CD4-positive, alpha-beta T cell treated with Interleukin-4 for 1 hour (primary cell): ENCODE data around the gene ZNF410.
A peak's percentile ranks its signal among the peaks of the same experiment; 100 is the strongest.
"Not testable (repeated sequence)": the region's sequence is repeated elsewhere in the genome, so short reads cannot be mapped to it uniquely, and the experiment has no call there.

Source experiments
- DNase-seq, 2 donors: peaks; one replicate each; pipeline ENCODE4 v3.0.0-alpha.2; 2020 to 2022

ZNF410 gene

DNA sequence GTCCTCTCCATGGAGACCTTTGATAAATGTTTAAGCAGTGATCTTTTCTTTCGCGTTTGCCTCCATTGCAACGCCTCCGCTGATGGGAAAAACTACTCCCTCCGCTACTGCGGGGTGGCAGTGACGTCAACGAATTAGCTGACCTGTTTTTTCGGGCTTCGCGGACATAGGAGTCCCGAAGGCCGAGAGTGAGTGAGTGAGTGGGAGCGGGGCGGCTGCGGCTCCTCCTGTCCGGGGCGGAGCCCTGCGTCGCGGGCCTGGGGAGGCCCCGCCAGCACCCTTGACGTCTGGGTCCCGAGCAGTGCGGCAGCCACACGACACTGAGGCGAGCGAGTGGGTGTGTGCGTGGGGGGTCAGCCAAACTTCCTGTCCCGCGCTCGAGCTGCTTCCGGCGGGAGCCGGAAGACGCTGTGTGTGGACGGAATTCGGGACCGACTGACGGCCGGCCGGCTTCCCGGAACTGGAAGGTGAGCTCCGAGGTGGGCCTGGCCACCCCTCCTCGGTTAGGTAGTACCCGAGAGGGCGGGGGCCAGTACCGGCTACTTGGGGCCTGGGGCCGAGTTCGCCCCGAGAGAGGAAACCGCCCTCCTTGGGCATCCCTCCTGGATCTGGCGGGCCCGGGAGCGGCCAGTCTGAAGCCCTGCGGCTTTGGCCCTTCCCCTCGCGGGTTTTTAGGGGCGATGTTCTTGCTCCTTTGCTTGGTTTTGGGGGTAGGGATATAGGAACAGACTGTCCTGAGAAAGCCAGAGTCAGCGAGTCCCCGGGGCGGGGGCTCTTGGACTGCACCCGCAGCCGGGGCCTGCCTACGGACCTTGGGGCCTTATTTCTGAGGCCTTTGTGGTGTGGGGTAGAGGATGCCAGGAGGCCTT, at the start of gene ZNF410:
Gene ZNF410, plus strand, starts transcription at position 411 of the 869 bp plus-strand sequence. CDS start 5,317 bp downstream, outside the sequence.
- DNase-seq, result peak; percentile 90 to 93

- not testable (repeated sequence) for DNase-seq
Measured at GRCh38 chr14:73838293-73839034, 48.2 kb upstream of the ZNF410 start.

GRCh38 chr14:73842201-73842600, 44.5 kb upstream of the ZNF410 start:
- no peak for DNase-seq

- no peak for DNase-seq
Measured at GRCh38 chr14:73842851-73843250, 43.8 kb upstream of the ZNF410 start.

DNA sequence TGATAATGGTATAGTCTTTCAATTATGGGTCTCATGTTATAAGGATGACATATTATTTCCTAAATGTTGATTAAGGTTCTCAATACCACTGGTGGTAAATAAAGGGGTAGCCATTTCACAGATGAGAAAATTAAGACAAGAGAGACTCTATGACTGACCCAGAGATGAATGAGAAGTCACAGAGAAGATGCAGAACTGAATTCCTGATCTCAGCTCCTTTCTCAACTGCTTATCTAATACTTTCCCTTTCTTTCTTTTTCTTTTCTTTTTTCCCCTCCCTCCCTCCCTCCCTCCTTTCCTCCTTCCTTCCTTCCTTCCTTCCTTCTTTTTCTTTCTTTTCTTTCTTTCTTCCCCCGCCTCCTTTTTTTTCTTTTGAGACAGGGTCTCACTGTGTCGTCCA, 43.4 kb upstream of the ZNF410 start:
- no peak for DNase-seq

- DNase-seq, result no peak
Measured at GRCh38 chr14:73846947-73847346, 39.7 kb upstream of the ZNF410 start.

- peak in 1 of 2 donors; percentile 6 for DNase-seq
Measured at GRCh38 chr14:73851000-73851399, 35.7 kb upstream of the ZNF410 start.

- peak; percentile 94 to 96 for DNase-seq
Measured at GRCh38 chr14:73851567-73852382, 34.9 kb upstream of the ZNF410 start, which contains the start of gene PTGR2. PTGR2 (plus strand) TSS chr14:73851831; CDS start chr14:73858863, 7,032 bp downstream.

- DNase-seq, result no peak
Measured at GRCh38 chr14:73859145-73859544, 27.5 kb upstream of the ZNF410 start.

- no peak for DNase-seq
Measured at GRCh38 chr14:73861073-73861472, 25.6 kb upstream of the ZNF410 start.

- no peak for DNase-seq
Measured at GRCh38 chr14:73862480-73862879, 24.2 kb upstream of the ZNF410 start.

DNA sequence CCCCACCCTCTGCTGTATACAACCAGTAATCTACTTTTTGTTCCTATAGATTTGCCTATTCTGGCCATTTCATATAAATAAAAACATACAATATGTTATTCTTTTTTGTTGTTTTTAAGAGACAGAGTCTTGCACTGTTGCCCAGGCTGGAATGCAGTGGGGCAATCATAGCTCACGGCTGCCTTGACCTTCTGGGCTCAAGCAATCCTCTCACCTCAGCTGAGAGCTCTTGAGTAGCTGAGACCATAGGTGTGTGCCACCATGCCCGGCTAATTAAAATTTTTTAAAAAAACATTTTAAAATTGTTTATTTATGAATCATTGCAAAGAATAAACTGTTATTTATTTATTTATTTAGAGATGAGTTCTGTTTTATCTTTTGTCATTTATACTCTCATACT, 23.4 kb upstream of the ZNF410 start:
- no peak for DNase-seq

DNA sequence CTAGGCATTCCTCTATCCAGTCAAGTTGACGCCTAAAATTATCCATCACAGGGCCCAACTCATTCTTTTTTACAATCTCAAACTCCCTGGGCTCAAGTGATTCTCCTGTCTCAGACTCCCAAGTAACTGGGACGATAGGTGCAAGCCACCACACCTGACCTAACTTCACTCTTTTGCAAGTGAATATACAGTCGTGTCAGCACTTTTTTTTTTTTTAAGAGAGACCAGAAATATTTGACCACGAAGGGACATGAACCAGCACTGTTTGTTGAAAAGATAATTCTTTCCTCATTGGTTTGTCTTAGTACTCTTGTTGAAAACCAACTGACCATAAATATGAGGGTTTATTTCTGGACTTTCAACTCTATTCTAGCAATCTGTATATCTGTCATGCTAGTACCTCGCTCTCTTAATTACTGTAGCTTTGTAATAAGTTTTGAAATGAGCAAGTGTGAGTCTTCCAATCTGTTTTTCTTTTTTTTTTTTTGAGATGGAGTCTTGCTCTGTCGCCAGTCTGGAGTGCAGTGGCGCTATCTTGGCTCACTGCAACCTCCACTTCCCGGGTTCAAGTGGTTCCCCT, 21.0 kb upstream of the ZNF410 start:
- no peak for DNase-seq

- not testable (repeated sequence) for DNase-seq
Measured at GRCh38 chr14:73869754-73870153, 16.9 kb upstream of the ZNF410 start.

GRCh38 chr14:73870525-73871235, 16.0 kb upstream of the ZNF410 start:
- DNase-seq, result no peak

GRCh38 chr14:73873660-73874059, 13.0 kb upstream of the ZNF410 start:
- no peak for DNase-seq

- DNase-seq, result no peak
Measured at GRCh38 chr14:73877790-73878189, 8.9 kb upstream of the ZNF410 start.

- DNase-seq, result no peak
Measured at GRCh38 chr14:73878436-73878835, 8.2 kb upstream of the ZNF410 start.

DNA sequence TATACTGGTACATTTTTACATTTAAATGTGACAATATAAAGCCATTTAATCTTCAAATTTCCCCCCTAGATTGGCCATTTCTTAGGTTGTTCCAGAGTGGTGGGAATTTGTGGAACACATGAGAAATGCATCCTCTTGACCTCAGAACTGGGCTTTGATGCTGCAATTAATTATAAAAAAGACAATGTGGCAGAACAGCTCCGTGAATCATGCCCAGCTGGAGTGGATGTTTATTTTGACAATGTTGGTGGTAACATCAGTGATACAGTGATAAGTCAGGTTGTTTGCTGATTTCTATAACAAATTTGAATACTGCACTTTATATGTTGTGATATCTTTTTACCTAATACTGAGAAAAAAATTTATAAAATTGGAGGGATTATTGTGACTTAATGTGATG, 7.6 kb upstream of the ZNF410 start:
- DNase-seq, result no peak

DNA sequence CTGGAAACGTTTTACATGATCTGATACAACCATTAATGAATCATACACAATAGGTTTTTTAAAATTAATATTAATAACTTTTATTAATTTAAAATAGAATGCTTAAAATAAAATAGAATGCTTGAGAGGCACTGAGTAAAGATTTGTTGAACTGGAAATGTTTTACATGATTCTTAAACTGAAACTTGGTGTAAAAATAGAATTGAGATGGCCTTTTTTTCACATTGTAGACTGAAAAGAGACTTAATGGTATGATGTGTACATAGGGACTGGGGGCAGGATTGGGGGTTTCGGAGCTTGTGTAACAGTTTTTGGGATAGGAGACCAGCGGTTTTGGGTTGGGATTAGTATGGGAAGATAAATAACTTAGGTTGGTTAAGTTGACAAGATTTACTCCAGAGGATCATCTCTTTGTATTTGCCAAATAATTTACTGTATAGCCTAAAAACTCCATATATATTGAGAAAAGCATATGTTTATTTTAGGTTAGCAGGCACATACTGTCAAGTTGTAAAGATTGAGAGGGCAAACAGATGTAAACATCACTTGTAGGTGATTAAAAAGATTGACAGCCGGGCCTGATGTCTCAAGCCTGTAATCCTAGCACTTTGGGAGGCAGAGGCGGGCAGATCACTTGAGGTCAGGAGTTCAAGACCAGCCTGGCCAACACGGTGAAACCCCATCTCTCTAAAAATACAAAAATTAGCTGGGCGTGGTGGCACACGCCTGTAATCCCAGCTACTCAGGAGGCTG, 2.0 kb upstream of the ZNF410 start:
- no peak for DNase-seq

DNA sequence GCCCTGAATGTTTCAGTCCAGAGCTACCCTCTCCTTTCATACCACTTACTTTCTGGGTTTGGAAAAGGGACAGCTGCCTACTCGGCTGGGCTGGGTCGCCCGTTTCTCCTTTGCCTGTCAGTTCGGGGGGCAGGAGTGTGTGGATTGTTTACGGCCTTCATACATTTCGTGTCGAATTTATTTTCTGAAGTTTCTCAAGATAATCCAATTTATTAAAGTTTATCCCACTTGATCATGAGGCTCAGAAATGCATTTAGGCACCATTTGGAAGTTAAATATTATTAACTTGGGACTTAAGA, 608 bp downstream of the ZNF410 start:
- no peak for DNase-seq
